ENCODE measurements around the gene ACOD1.

DNA sequence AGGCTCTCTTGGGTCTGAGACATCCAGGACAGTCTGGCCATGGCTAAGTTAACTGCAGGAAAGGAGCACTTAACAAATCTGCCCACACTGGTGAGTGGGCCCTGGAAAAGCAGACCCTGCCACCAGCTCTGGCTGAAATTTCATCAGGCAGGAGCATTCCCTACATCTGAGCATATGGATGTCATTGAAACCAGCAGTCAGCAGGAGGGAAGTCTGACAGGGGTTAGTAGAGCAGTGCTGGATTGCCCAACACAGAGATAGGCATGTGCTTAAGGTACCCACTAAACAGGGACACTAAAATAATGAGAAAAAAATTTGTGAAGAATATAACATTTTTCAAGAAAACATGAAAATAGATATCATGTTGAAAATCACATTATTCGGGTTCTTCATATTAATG is 13.6 kb upstream of the ACOD1 start:
- TF ChIP-seq GATA2 (IDR thresholded peaks at IDR 0.05; ENCODE audit: low read depth, low read length) (no peak), GATA3 (IDR thresholded peaks at IDR 0.05; ENCODE audit: low read depth, low read length) (no peak)

Measured in SH-SY5Y (cell line).